ENCODE results near the gene FHL5. TPM values are rescaled to one million over a fixed set of nuclear protein-coding genes. Genes with fewer than 3 reads are reported as not detected.

The FHL5 gene
- total RNA-seq, result 10 to 100 TPM in 1 of 4 donors, 1 to 10 TPM in 3; 6.1 to 17.2 (median 8.7) TPM
- polyA plus RNA-seq, result 1 to 10 TPM; 2.4 to 7.1 (median 3.9) TPM
- long read RNA-seq, donor 1, partial matches to known transcripts, result 1 of 3 reads
- long read RNA-seq, donor 1, other reads (novel, unspliced or antisense), result 2 of 3 reads
- long read RNA-seq, donor 2, partial matches to known transcripts, result 5 of 7 reads
- long read RNA-seq, donor 2, other reads (novel, unspliced or antisense), result 2 of 7 reads

- H3K36me3 ChIP-seq (ENCODE audit: insufficient read depth in 1 of 2, low read depth in 1 of 2), result no peaks in the 10 kb centered on the region
- TF ChIP-seq, protein P1, sequence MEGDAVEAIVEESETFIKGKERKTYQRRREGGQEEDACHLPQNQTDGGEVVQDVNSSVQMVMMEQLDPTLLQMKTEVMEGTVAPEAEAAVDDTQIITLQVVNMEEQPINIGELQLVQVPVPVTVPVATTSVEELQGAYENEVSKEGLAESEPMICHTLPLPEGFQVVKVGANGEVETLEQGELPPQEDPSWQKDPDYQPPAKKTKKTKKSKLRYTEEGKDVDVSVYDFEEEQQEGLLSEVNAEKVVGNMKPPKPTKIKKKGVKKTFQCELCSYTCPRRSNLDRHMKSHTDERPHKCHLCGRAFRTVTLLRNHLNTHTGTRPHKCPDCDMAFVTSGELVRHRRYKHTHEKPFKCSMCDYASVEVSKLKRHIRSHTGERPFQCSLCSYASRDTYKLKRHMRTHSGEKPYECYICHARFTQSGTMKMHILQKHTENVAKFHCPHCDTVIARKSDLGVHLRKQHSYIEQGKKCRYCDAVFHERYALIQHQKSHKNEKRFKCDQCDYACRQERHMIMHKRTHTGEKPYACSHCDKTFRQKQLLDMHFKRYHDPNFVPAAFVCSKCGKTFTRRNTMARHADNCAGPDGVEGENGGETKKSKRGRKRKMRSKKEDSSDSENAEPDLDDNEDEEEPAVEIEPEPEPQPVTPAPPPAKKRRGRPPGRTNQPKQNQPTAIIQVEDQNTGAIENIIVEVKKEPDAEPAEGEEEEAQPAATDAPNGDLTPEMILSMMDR (IDR thresholded peaks at IDR 0.05), result no peak
- no peaks in the 10 kb centered on the region for H3K27me3 ChIP-seq (ENCODE audit: insufficient read depth in 3 of 3, low read length in 2 of 3)
- WGBS, 3 donors, result 15 to 25% (median 23%) methylated on average over 3 of the region's 3 CpGs
- ATAC-seq, result no peak
- H3K27ac ChIP-seq, result no peak within 1 kb of the TSS
- H3K9me3 ChIP-seq, result no peaks in the 10 kb centered on the region
- DNase-seq, result no peak
- H3K4me3 ChIP-seq, result peak within 1 kb of the TSS; percentile 33
- H3K4me1 ChIP-seq, result no peaks in the 10 kb centered on the region
- intact Hi-C loops (cut with DNase I), result no loop called here
Measured at GRCh38 chr6:96562886-96563285, at the start of gene FHL5. Gene FHL5 (plus strand): TSS chr6:96563128. CDS start chr6:96603614, 40,486 bp downstream.

DNA sequence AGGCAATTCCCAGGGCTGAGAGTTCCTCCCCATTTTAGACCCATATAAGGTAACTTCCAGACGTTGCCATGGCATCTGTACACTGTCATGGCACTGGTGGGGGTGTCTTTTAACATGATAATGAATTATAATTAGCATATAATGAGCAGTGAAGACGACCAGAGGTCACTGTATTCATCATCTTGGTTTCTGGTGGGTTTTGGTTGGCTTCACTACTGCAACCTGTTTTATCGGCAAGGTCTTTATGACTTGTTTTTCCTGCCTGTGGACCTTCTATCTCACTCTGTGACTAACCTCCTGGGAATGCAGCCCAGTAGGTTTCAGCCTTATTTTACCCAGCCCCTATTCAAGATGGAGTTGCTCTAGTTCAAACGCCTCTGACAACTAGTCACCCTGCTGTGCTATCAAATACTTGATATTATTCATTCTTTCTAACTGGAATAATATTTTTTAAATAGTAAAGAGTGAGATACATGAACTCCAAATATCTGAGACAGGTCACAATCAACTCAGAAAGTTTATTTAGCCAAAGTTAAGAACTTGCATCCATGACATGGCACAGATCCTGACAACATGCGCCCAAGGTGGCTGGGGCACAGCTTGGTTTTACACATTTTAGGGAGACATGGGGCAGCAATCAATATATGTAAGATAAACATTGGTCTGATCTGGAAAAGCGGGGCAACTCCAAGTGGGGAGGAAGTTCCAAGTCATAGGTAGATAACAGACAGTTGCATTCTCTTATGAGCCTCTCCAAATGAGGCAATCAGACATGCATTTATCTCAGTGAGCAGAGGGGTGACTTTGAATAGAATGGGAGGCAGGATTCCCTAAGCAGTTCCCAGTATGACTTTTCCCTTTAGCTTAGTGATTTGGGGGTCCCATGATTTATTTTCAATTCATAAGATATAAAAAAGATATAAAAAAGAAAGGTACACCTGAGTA, 42.5 kb upstream of the FHL5 start:
- Histone ChIP-seq H3K27ac (peak overlapping the region; percentile 98), H3K4me3 (peak overlapping the region; percentile 94), H3K27me3 (ENCODE audit: insufficient read depth in 3 of 3, low read length in 2 of 3) (no peaks in the 10 kb centered on the region), H3K4me1 (peaks cover 18% of the 10 kb centered on the region), H3K36me3 (ENCODE audit: insufficient read depth in 1 of 2, low read depth in 1 of 2) (peaks cover 0 to 23% of the 10 kb centered on the region in 2 donors), H3K9me3 (no peaks in the 10 kb centered on the region)
- intact Hi-C loops (cut with DNase I), result loop anchor here in 1 of 2 donors (5.0 to 10.0 kb wide), 2 partner anchors 37 to 374 kb away; partner anchors contain the start of gene NDUFAF4
- DNase-seq (no peak), ATAC-seq (no peak)
- TF ChIP-seq, protein P1 (IDR thresholded peaks at IDR 0.05), result no peak
- 65 to 68% (median 67%) methylated on average over 6 of the region's 6 CpGs for WGBS, 3 donors

DNA sequence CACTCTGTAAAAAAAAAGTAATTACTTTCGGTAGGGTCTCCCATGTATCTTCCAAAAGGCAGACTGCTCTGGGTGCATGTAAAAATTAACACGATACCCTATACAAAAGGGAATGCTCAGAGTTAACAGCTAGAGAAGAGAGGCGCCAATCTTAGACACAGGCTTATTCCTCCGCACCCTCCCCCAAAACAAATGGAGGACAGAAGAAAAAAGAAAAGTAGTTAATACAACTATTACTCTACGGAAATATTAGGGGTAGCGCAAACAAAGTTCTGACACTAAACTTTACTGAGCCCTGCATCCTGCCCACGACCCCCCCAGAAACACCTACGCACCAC, 41.7 kb upstream of the FHL5 start:
- no peak for DNase-seq
- peaks cover 18% of the 10 kb centered on the region for H3K4me1 ChIP-seq
- no peaks in the 10 kb centered on the region for H3K9me3 ChIP-seq
- TF ChIP-seq, protein P1 (IDR thresholded peaks at IDR 0.05), result no peak
- H3K4me3 ChIP-seq, result peak overlapping the region; percentile 94
- peak; percentile 8 to 50 (median 20) for ATAC-seq
- WGBS, 3 donors, result 0 to 1% (median 0%) methylated on average over 8 of the region's 8 CpGs
- intact Hi-C loops (cut with DNase I), result loop anchor here in 1 of 2 donors (5.0 to 10.0 kb wide), 2 partner anchors 36 to 374 kb away; partner anchors contain the start of gene NDUFAF4
- H3K36me3 ChIP-seq (ENCODE audit: insufficient read depth in 1 of 2, low read depth in 1 of 2), result peaks cover 0 to 32% of the 10 kb centered on the region in 2 donors
- H3K27me3 ChIP-seq (ENCODE audit: insufficient read depth in 3 of 3, low read length in 2 of 3), result no peaks in the 10 kb centered on the region
- H3K27ac ChIP-seq, result peak overlapping the region; percentile 98

DNA sequence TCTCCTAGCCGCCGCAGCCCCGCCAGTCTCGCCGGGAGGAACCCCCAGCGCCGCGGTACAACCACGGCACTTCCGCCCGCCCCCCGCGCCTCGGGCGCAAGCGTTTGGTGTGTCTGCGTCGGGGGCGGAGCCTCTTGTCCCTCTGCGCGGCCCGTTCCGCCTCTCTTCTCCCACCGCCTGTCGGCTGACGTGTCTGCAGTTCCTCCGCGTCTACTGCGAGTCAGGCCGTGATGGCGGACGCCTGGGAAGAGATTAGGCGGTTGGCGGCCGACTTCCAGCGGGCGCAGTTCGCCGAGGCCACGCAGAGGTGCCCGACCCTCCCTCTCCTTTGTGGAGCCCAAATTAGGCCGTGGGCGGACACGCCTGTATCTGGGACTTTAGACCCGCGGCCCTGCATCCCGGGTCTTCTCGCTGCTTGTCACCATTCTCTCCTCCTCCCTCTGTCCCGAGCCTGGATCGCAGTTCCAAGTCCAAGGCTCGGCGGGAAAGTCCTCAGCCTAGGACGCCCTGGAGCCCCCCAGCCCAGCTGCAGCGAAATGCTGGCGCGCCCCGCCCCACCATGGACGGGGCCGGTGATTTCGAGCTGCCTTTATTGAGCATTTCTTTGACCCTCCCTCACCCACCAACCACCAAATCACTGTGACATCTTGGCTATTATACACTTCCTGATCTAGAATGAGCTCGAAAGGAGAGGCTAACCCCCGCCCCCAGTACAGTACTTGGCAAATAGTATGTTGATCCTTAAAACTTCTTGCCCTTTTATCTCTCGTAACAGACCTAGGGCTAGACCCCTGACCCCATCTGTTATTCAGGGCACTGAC, 41.1 kb upstream of the FHL5 start, which contains the start of gene UFL1:
TSS of gene UFL1 (plus strand) at position 163 of the 821 bp plus-strand sequence. CDS start at position 231, 68 bp downstream.
- WGBS, 3 donors, result 0% methylated on average over 59 to 63 of the region's 63 CpGs
- Histone ChIP-seq H3K27me3 (ENCODE audit: insufficient read depth in 3 of 3, low read length in 2 of 3) (no peaks in the 10 kb centered on the region), H3K27ac (peak within 1 kb of the TSS; percentile 98), H3K4me1 (peaks cover 18% of the 10 kb centered on the region), H3K9me3 (no peaks in the 10 kb centered on the region), H3K4me3 (peak within 1 kb of the TSS; percentile 94), H3K36me3 (ENCODE audit: insufficient read depth in 1 of 2, low read depth in 1 of 2) (peaks cover 0 to 37% of the 10 kb centered on the region in 2 donors)
- TF ChIP-seq, protein P1 (IDR thresholded peaks at IDR 0.05), result no peak
- DNase-seq (peak; percentile 94 to 97), ATAC-seq (peak; percentile 98 to 100 (median 100))
- intact Hi-C loops (cut with DNase I), result loop anchor here in 1 of 2 donors (5.0 to 10.0 kb wide), 2 partner anchors 35 to 373 kb away; partner anchors contain the start of gene NDUFAF4

Data from psoas muscle (tissue), 8 donors.